CD4-positive, alpha-beta T cell treated with Interleukin-17A for 4 hours (primary cell): ENCODE data around the gene WDR18.

Experiments used
- DNase-seq: peaks from one replicate; pipeline ENCODE4 v3.0.0-alpha.2; 2020; ENCODE audit warnings: mixed read lengths

The WDR18 gene

GRCh38 chr19:984165-984967 lies at the start of gene WDR18:
WDR18 (plus strand) TSS chr19:984345; CDS start chr19:984354, 9 bp downstream.
- peak; percentile 93 for DNase-seq

GRCh38 chr19:934865-935479 lies 49.2 kb upstream of the WDR18 start:
- DNase-seq: no peak

GRCh38 chr19:936175-936546 lies 48.0 kb upstream of the WDR18 start:
- no peak for DNase-seq

GRCh38 chr19:937259-937694 lies 46.9 kb upstream of the WDR18 start:
- DNase-seq: peak; percentile 66

GRCh38 chr19:938233-938923 lies 45.8 kb upstream of the WDR18 start:
- DNase-seq: no peak

GRCh38 chr19:939439-939838 lies 44.7 kb upstream of the WDR18 start:
- DNase-seq: no peak

GRCh38 chr19:939922-940321 lies 44.2 kb upstream of the WDR18 start:
- DNase-seq: no peak

- DNase-seq: peak; percentile 83
These were observed 43.4 kb upstream of the WDR18 start for GRCh38 chr19:940591-941291.

- no peak for DNase-seq
These were observed 42.6 kb upstream of the WDR18 start for GRCh38 chr19:941292-942132.

GRCh38 chr19:942133-942645 lies 42.0 kb upstream of the WDR18 start:
- no peak for DNase-seq

- no peak for DNase-seq
These were observed 40.5 kb upstream of the WDR18 start for GRCh38 chr19:943551-944170.

GRCh38 chr19:944171-944567 lies 40.0 kb upstream of the WDR18 start:
- DNase-seq: no peak

GRCh38 chr19:944663-945241 lies 39.4 kb upstream of the WDR18 start:
- no peak for DNase-seq

GRCh38 chr19:945401-946252 lies 38.5 kb upstream of the WDR18 start:
- DNase-seq: no peak

- DNase-seq: no peak
These were observed 36.9 kb upstream of the WDR18 start for GRCh38 chr19:947090-947706.

- no peak for DNase-seq
These were observed 36.2 kb upstream of the WDR18 start for GRCh38 chr19:947707-948539.

- DNase-seq: no peak
These were observed 35.2 kb upstream of the WDR18 start for GRCh38 chr19:948842-949496.
